Smooth muscle cell (in vitro differentiated cells): ENCODE measurements around the gene GC. TPM values are rescaled to one million over a fixed set of nuclear protein-coding genes. Genes with fewer than 3 reads are reported as not detected.

ENCODE experiments used
- DNase-seq: peaks from one replicate; lab custom pipeline; 2025; ENCODE audit not compliant: unreplicated experiment; lab: John Stamatoyannopoulos, UW
- H2AFZ ChIP-seq: fragments of 200-600 bp; sonication (generic); 2 replicates; pipeline ENCODE4 v1.6.0; 2016; ENCODE audit warnings: antibody characterized with exemption, low read depth, mild to moderate bottlenecking
- H3F3A ChIP-seq: fragments of 200-600 bp; sonication (generic); 2 replicates; pipeline ENCODE4 v1.6.0; 2017; ENCODE audit warnings: antibody characterized with exemption, low read depth
- H3K27ac ChIP-seq: fragments of 200-600 bp; sonication (generic); 2 replicates; pipeline ENCODE4 v1.5.1; 2016; ENCODE audit warnings: low read depth, mild to moderate bottlenecking
- H3K27me3 ChIP-seq: fragments of 200-600 bp; sonication (generic); 2 replicates; pipeline ENCODE4 v1.6.1; 2016; ENCODE audit warnings: low read depth, mild to moderate bottlenecking
- H3K36me3 ChIP-seq: fragments of 200-600 bp; sonication (generic); 2 replicates; pipeline ENCODE4 v1.5.1; 2016; ENCODE audit warnings: low read depth
- H3K4me1 ChIP-seq: fragments of 200-600 bp; sonication (generic); 2 replicates; pipeline ENCODE4 v1.5.1; 2016; ENCODE audit warnings: low read depth
- H3K4me2 ChIP-seq: fragments of 200-600 bp; sonication (generic); 2 replicates; pipeline ENCODE4 v1.6.0; 2016; ENCODE audit warnings: mild to moderate bottlenecking
- H3K4me3 ChIP-seq: fragments of 200-600 bp; sonication (generic); 2 replicates; pipeline ENCODE4 v1.5.1; 2016; ENCODE audit warnings: mild to moderate bottlenecking
- H3K79me2 ChIP-seq: fragments of 200-600 bp; sonication (generic); 2 replicates; pipeline ENCODE4 v1.6.0; 2016; ENCODE audit warnings: low read depth, mild to moderate bottlenecking
- H3K9ac ChIP-seq: fragments of 200-600 bp; sonication (generic); 2 replicates; pipeline ENCODE4 v1.6.0; 2016; ENCODE audit warnings: low read depth
- H3K9me3 ChIP-seq: fragments of 200-600 bp; sonication (generic); replicated peaks from 2 replicates; pipeline ENCODE4 v1.5.1; 2016; ENCODE audit warnings: low read depth
- H4K20me1 ChIP-seq: fragments of 200-600 bp; sonication (generic); 2 replicates; pipeline ENCODE4 v1.6.0; 2016; ENCODE audit warnings: low read depth
- CTCF ChIP-seq: fragments of 200-600 bp; sonication (generic); IDR thresholded peaks from 2 replicates; pipeline ENCODE4 v1.5.1; 2017; ENCODE audit warnings: borderline replicate concordance, mild to moderate bottlenecking, antibody characterized with exemption; ENCODE audit not compliant: insufficient read depth, poor library complexity, severe bottlenecking
- WGBS: methylation state at CpG from one replicate; pipeline ENCODE4 v1.1.7; 2016; ENCODE audit warnings: low lambda C conversion rate; 5-methylcytosine and 5-hydroxymethylcytosine counted together
- polyA plus RNA-seq: library from polyadenylated mRNA; unstranded; fragments of >200 nt; fragmentation: Nextera tagmentation; extraction: Ambion mirVana; gene quantifications from 2 replicates; pipeline ENCODE4 v1.2.1, GENCODE V29; 2016
- total RNA-seq: library from RNA; depleted of rRNA; stranded (reverse); fragments of >200 nt; gene quantifications from 2 replicates; pipeline ENCODE4 v1.2.3, GENCODE V29; 2014

The GC gene
- total and polyA plus RNA-seq, 2 experiments from 2014 or later = 0.18 to 0.34 TPM

GRCh38 chr4:71785959-71786358, 2.1 kb upstream of the GC start:
- H3K79me2 ChIP-seq = no peaks in the 10 kb centered on the region
- no peak overlapping the region for H3K4me3 ChIP-seq
- H3K36me3 ChIP-seq = no peaks in the 10 kb centered on the region
- no peak for DNase-seq
- no peaks in the 10 kb centered on the region for H3K4me1 ChIP-seq
- H2AFZ ChIP-seq = no peak overlapping the region
- no peaks in the 10 kb centered on the region for H3F3A ChIP-seq
- TF ChIP-seq CTCF = no peak
- no peaks in the 10 kb centered on the region for H3K27me3 ChIP-seq
- H4K20me1 ChIP-seq = no peaks in the 10 kb centered on the region
- H3K9me3 ChIP-seq = no peaks in the 10 kb centered on the region
- H3K4me2 ChIP-seq = no peak overlapping the region
- 82% methylated on average over 4 of the region's 4 CpGs for whole genome bisulfite sequencing
- no peak overlapping the region for H3K9ac ChIP-seq
- H3K27ac ChIP-seq = no peak overlapping the region

- Histone ChIP-seq H3K27ac (no peak overlapping the region), H3K9ac (no peak overlapping the region), H4K20me1 (no peaks in the 10 kb centered on the region), H3K27me3 (no peaks in the 10 kb centered on the region), H3K4me3 (no peak overlapping the region), H3K4me2 (no peak overlapping the region), H3K36me3 (no peaks in the 10 kb centered on the region), H3K79me2 (no peaks in the 10 kb centered on the region), H2AFZ (no peak overlapping the region), H3F3A (no peaks in the 10 kb centered on the region), H3K4me1 (no peaks in the 10 kb centered on the region), H3K9me3 (no peaks in the 10 kb centered on the region)
- no peak for DNase-seq
- TF ChIP-seq CTCF = no peak
Measured at GRCh38 chr4:71784569-71785197, 804 bp upstream of the GC start.

GRCh38 chr4:71777891-71778290, 6.0 kb downstream of the GC start:
- H3K79me2 ChIP-seq = no peaks in the 10 kb centered on the region
- H3K27me3 ChIP-seq = no peaks in the 10 kb centered on the region
- H3K36me3 ChIP-seq = no peaks in the 10 kb centered on the region
- H3K27ac ChIP-seq = no peak overlapping the region
- H3K9ac ChIP-seq = no peak overlapping the region
- H3K4me2 ChIP-seq = no peak overlapping the region
- no peak for TF ChIP-seq CTCF
- no peak overlapping the region for H2AFZ ChIP-seq
- no peaks in the 10 kb centered on the region for H4K20me1 ChIP-seq
- no peak overlapping the region for H3K4me3 ChIP-seq
- H3F3A ChIP-seq = no peaks in the 10 kb centered on the region
- no peaks in the 10 kb centered on the region for H3K4me1 ChIP-seq
- no peak for DNase-seq
- no peaks in the 10 kb centered on the region for H3K9me3 ChIP-seq

- Histone ChIP-seq H3K27ac (no peak overlapping the region), H3K36me3 (no peaks in the 10 kb centered on the region), H3K27me3 (no peaks in the 10 kb centered on the region), H3K4me1 (no peaks in the 10 kb centered on the region), H3K79me2 (no peaks in the 10 kb centered on the region), H2AFZ (no peak overlapping the region), H3K9me3 (no peaks in the 10 kb centered on the region), H3K4me3 (no peak overlapping the region), H3F3A (no peaks in the 10 kb centered on the region), H4K20me1 (no peaks in the 10 kb centered on the region), H3K9ac (no peak overlapping the region), H3K4me2 (no peak overlapping the region)
- no peak for DNase-seq
- TF ChIP-seq CTCF = no peak
- 97% methylated on average over 2 of the region's 2 CpGs for WGBS
Measured at GRCh38 chr4:71775449-71775848, 8.4 kb downstream of the GC start.
